Measurements from ENCODE around the gene ESX1. TPM values are rescaled to one million over a fixed set of nuclear protein-coding genes. Genes with fewer than 3 reads are reported as not detected.
"Not testable (repeated sequence)": the region's sequence is repeated elsewhere in the genome, so short reads cannot be mapped to it uniquely, and the experiment has no call there.

The ESX1 gene
- total and polyA plus RNA-seq, 8 donors, result not detected

GRCh38 chrX:104250470-104250869, 4.3 kb downstream of the ESX1 start:
- 87 to 94% (median 91%) methylated on average over 7 to 17 of the region's 17 CpGs for WGBS, 5 donors
- no peak for TF ChIP-seq POLR2AphosphoS5 (IDR thresholded peaks at IDR 0.05)
- TF ChIP-seq POLR2A (IDR thresholded peaks at IDR 0.05), result no peak
- TF ChIP-seq, protein P1, sequence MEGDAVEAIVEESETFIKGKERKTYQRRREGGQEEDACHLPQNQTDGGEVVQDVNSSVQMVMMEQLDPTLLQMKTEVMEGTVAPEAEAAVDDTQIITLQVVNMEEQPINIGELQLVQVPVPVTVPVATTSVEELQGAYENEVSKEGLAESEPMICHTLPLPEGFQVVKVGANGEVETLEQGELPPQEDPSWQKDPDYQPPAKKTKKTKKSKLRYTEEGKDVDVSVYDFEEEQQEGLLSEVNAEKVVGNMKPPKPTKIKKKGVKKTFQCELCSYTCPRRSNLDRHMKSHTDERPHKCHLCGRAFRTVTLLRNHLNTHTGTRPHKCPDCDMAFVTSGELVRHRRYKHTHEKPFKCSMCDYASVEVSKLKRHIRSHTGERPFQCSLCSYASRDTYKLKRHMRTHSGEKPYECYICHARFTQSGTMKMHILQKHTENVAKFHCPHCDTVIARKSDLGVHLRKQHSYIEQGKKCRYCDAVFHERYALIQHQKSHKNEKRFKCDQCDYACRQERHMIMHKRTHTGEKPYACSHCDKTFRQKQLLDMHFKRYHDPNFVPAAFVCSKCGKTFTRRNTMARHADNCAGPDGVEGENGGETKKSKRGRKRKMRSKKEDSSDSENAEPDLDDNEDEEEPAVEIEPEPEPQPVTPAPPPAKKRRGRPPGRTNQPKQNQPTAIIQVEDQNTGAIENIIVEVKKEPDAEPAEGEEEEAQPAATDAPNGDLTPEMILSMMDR (IDR thresholded peaks at IDR 0.05), result no peak
- TF ChIP-seq EP300 (IDR thresholded peaks at IDR 0.05), result no peak
- Histone ChIP-seq H3K36me3 (no peaks in the 10 kb centered on the region), H3K4me1 (peaks cover 0 to 23% (median 14%) of the 10 kb centered on the region in 4 donors), H3K27ac (no peak overlapping the region), H3K27me3 (peaks cover 0 to 46% (median 36%) of the 10 kb centered on the region in 3 donors), H3K9me3 (peaks cover 0 to 19% (median 0%) of the 10 kb centered on the region in 4 donors), H3K4me3 (no peak overlapping the region)
- DNase-seq, result no peak
- intact Hi-C loops (cut with DNase I; ENCODE audit: low total_unique reads), result no loop called here

- H3K4me3 ChIP-seq; H3K4me1 ChIP-seq; H3K27me3 ChIP-seq; H3K27ac ChIP-seq; intact Hi-C loops (cut with DNase I; ENCODE audit: low total_unique reads); DNase-seq; H3K9me3 ChIP-seq; H3K36me3 ChIP-seq: not testable (repeated sequence)
- 83 to 94% (median 90%) methylated on average over 10 of the region's 10 CpGs for WGBS, 5 donors
Observed at GRCh38 chrX:104230060-104230459, 24.7 kb downstream of the ESX1 start.

DNA sequence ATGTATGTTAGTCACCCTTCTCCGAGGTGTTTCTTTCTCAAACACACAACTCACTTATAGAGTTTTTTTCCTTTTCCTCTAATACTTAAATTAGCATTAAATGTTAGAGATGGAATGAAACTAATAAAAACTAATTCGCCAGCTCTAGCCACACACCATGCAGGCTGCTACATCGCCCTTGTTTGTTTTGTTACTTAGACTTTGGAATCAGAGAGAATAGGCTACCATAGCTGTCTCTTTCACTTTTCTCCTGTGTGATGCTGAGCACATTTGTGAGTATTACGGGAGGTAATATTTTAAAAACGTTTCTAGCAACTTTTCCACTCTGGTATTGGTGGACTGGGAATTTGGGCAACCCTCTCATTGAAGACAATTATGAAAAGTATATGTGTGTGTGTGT, 43.5 kb downstream of the ESX1 start:
- WGBS, 5 donors, result 52 to 67% (median 61%) methylated on average over 5 of the region's 5 CpGs
- Histone ChIP-seq H3K36me3 (no peaks in the 10 kb centered on the region), H3K27ac (no peak overlapping the region), H3K4me3 (no peak overlapping the region), H3K27me3 (no peaks in the 10 kb centered on the region), H3K4me1 (no peaks in the 10 kb centered on the region), H3K9me3 (no peaks in the 10 kb centered on the region)
- intact Hi-C loops (cut with DNase I; ENCODE audit: low total_unique reads), result no loop called here
- no peak for DNase-seq
- TF ChIP-seq EP300 (IDR thresholded peaks at IDR 0.05), result no peak
- TF ChIP-seq POLR2A (IDR thresholded peaks at IDR 0.05), result no peak
- TF ChIP-seq POLR2AphosphoS5 (IDR thresholded peaks at IDR 0.05), result no peak
- TF ChIP-seq, protein P1 (IDR thresholded peaks at IDR 0.05), result no peak

GRCh38 chrX:104205548-104205947, 49.2 kb downstream of the ESX1 start:
- Histone ChIP-seq H3K36me3 (peaks cover 0 to 10% (median under 1%) of the 10 kb centered on the region in 4 donors), H3K4me3 (no peak overlapping the region), H3K4me1 (no peaks in the 10 kb centered on the region), H3K27me3 (no peaks in the 10 kb centered on the region), H3K9me3 (no peaks in the 10 kb centered on the region), H3K27ac (no peak overlapping the region)
- no peak for DNase-seq
- WGBS, 5 donors, result 77 to 91% (median 87%) methylated on average over 5 of the region's 5 CpGs
- TF ChIP-seq, protein P1 (IDR thresholded peaks at IDR 0.05), result no peak
- TF ChIP-seq EP300 (IDR thresholded peaks at IDR 0.05), result no peak
- TF ChIP-seq POLR2A (IDR thresholded peaks at IDR 0.05), result no peak
- TF ChIP-seq POLR2AphosphoS5 (IDR thresholded peaks at IDR 0.05), result no peak
- intact Hi-C loops (cut with DNase I; ENCODE audit: low total_unique reads), result no loop called here

Other genes starting within 250 kb of the ESX1 start
- not detected for gene H2BW1, start 241.2 kb downstream of the ESX1 start, total RNA-seq
- gene H2BW1, start 241.2 kb downstream of the ESX1 start, polyA plus RNA-seq, result not detected
- not detected for gene H2BW2, start 215.0 kb downstream of the ESX1 start, total RNA-seq
- gene H2BW2, start 215.0 kb downstream of the ESX1 start, polyA plus RNA-seq, result not detected
- 10 to 100 TPM in 1 of 5 donors, 1 to 10 TPM in 1, not detected in 3; 1.6 to 11.7 TPM for gene TMSB15C, start 178.7 kb downstream of the ESX1 start, total RNA-seq
- under 1 TPM; 0.33 to 0.76 (median 0.62) TPM for gene TMSB15C, start 178.7 kb downstream of the ESX1 start, polyA plus RNA-seq
- 1 to 10 TPM in 1 of 5 donors, under 1 TPM in 1, not detected in 3; 0.92 to 2.8 TPM for gene ZCCHC18, start 142.4 kb downstream of the ESX1 start, total RNA-seq
- 1 to 10 TPM in 1 of 3 donors, under 1 TPM in 2; 0.50 to 1.3 (median 0.61) TPM for gene ZCCHC18, start 142.4 kb downstream of the ESX1 start, polyA plus RNA-seq
- gene SLC25A53, start 97.9 kb downstream of the ESX1 start, total RNA-seq, result 100 to 1,000 TPM in 1 of 5 donors, 10 to 100 TPM in 1, 1 to 10 TPM in 3; 2.9 to 118 (median 9.1) TPM
- 1 to 10 TPM; 3.3 to 8.0 (median 3.5) TPM for gene SLC25A53, start 97.9 kb downstream of the ESX1 start, polyA plus RNA-seq
- gene FAM199X, start 88.5 kb downstream of the ESX1 start, total RNA-seq, result 10 to 100 TPM; 16.3 to 41.3 (median 19.7) TPM
- gene FAM199X, start 88.5 kb downstream of the ESX1 start, polyA plus RNA-seq, result 1 to 10 TPM; 4.5 to 7.2 (median 4.6) TPM